GM12801 (cell line): Measurements from ENCODE around the gene FMR1NB.

ENCODE experiments used
- TF ChIP-seq, protein P1 (sequence below): IDR thresholded peaks from one replicate; pipeline ENCODE4 v1.5.1; 2011; ENCODE audit warnings: control low read depth; ENCODE audit not compliant: insufficient read length; ENCODE audit errors: extremely low read depth

Gene FMR1NB

GRCh38 chrX:147957291-147957690, 23.8 kb upstream of the FMR1NB start:
- TF ChIP-seq, protein P1, sequence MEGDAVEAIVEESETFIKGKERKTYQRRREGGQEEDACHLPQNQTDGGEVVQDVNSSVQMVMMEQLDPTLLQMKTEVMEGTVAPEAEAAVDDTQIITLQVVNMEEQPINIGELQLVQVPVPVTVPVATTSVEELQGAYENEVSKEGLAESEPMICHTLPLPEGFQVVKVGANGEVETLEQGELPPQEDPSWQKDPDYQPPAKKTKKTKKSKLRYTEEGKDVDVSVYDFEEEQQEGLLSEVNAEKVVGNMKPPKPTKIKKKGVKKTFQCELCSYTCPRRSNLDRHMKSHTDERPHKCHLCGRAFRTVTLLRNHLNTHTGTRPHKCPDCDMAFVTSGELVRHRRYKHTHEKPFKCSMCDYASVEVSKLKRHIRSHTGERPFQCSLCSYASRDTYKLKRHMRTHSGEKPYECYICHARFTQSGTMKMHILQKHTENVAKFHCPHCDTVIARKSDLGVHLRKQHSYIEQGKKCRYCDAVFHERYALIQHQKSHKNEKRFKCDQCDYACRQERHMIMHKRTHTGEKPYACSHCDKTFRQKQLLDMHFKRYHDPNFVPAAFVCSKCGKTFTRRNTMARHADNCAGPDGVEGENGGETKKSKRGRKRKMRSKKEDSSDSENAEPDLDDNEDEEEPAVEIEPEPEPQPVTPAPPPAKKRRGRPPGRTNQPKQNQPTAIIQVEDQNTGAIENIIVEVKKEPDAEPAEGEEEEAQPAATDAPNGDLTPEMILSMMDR: no peak

DNA sequence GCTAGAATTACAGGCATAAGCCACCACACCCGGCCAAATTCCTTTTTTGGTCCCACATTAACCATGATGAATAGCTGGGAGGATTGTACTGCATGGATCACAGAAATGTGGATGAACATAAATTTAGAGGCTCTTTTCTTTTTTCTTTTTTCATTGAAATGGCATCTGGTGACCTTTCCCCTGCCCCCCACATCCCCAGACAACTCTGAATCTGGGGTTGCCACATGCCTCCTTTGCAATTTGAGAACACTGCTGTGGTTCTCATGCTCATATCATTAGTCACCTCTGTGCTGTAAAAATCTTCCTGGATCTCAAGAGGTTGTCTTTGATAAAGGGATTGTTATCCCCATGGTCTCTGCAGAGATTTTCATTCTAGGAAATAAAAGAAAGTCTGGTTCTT, 22.8 kb upstream of the FMR1NB start:
- TF ChIP-seq, protein P1: no peak

- TF ChIP-seq, protein P1: no peak
Observed at GRCh38 chrX:147960722-147961121, 20.4 kb upstream of the FMR1NB start.

- TF ChIP-seq, protein P1: no peak
Observed at GRCh38 chrX:147962476-147962875, 18.7 kb upstream of the FMR1NB start.

- TF ChIP-seq, protein P1: no peak
Observed at GRCh38 chrX:147978931-147979330, 2.2 kb upstream of the FMR1NB start.

GRCh38 chrX:148020329-148020728, 39.2 kb downstream of the FMR1NB start:
- TF ChIP-seq, protein P1: no peak

- TF ChIP-seq, protein P1: no peak
Observed at GRCh38 chrX:148024425-148025148, 43.5 kb downstream of the FMR1NB start.
